Measurements from ENCODE around the gene GUCA1A.

GUCA1A gene

GRCh38 chr6:42173101-42173500, at the start of gene GUCA1A:
Gene GUCA1A, plus strand, starts transcription at chr6:42173364. Its CDS starts 250 bp downstream, at chr6:42173614.
- no peak for DNase-seq (ENCODE audit: low spot score)

- DNase-seq (ENCODE audit: low spot score), result no peak
Observed at GRCh38 chr6:42123379-42124103, 49.6 kb upstream of the GUCA1A start.

GRCh38 chr6:42124223-42124836, 48.8 kb upstream of the GUCA1A start:
- DNase-seq (ENCODE audit: low spot score), result no peak

- no peak for DNase-seq (ENCODE audit: low spot score)
Observed at GRCh38 chr6:42125231-42125630, 47.9 kb upstream of the GUCA1A start.

GRCh38 chr6:42125663-42126062, 47.5 kb upstream of the GUCA1A start:
- DNase-seq (ENCODE audit: low spot score), result no peak

GRCh38 chr6:42128460-42129359, 44.5 kb upstream of the GUCA1A start:
- DNase-seq (ENCODE audit: low spot score), result no peak

- no peak for DNase-seq (ENCODE audit: low spot score)
Observed at GRCh38 chr6:42129360-42129676, 43.8 kb upstream of the GUCA1A start.

- DNase-seq (ENCODE audit: low spot score), result no peak
Observed at GRCh38 chr6:42131531-42131930, 41.6 kb upstream of the GUCA1A start.

- no peak for DNase-seq (ENCODE audit: low spot score)
Observed at GRCh38 chr6:42133926-42134325, 39.2 kb upstream of the GUCA1A start.

GRCh38 chr6:42135161-42135560, 38.0 kb upstream of the GUCA1A start:
- no peak for DNase-seq (ENCODE audit: low spot score)

GRCh38 chr6:42135722-42136121, 37.4 kb upstream of the GUCA1A start:
- no peak for DNase-seq (ENCODE audit: low spot score)

- DNase-seq (ENCODE audit: low spot score), result no peak
Observed at GRCh38 chr6:42136508-42137193, 36.5 kb upstream of the GUCA1A start.

- DNase-seq (ENCODE audit: low spot score), result no peak
Observed at GRCh38 chr6:42137194-42137753, 35.9 kb upstream of the GUCA1A start.

GRCh38 chr6:42138190-42138589, 35.0 kb upstream of the GUCA1A start:
- DNase-seq (ENCODE audit: low spot score), result no peak

- no peak for DNase-seq (ENCODE audit: low spot score)
Observed at GRCh38 chr6:42138630-42139619, 34.2 kb upstream of the GUCA1A start.

- no peak for DNase-seq (ENCODE audit: low spot score)
Observed at GRCh38 chr6:42140032-42140431, 33.1 kb upstream of the GUCA1A start.

- no peak for DNase-seq (ENCODE audit: low spot score)
Observed at GRCh38 chr6:42140756-42141602, 32.2 kb upstream of the GUCA1A start.

- no peak for DNase-seq (ENCODE audit: low spot score)
Observed at GRCh38 chr6:42141603-42142117, 31.5 kb upstream of the GUCA1A start.

- DNase-seq (ENCODE audit: low spot score), result no peak
Observed at GRCh38 chr6:42142118-42142835, 30.9 kb upstream of the GUCA1A start, which contains the start of gene C6orf132. Gene C6orf132, minus strand, starts transcription at chr6:42142620. Its CDS starts 176 bp downstream, at chr6:42142444.
